Psoas muscle (tissue), 8 donors: ENCODE results near the gene SH3GL3. TPM values are rescaled to one million over a fixed set of nuclear protein-coding genes. Genes with fewer than 3 reads are reported as not detected.

ENCODE experiments used
- ATAC-seq, 4 donors: fragments of 200-7000 bp; cut with Tn5 transposase; one replicate each; pipeline ENCODE4 v1.9.1; 2020; ENCODE audit warnings: moderate library complexity in 3 of 4, mild to moderate bottlenecking in 2 of 4
- DNase-seq, 2 donors: peaks; one replicate each; pipeline ENCODE4 v3.0.0-alpha.2; 2020
- H3K27ac ChIP-seq: fragments of 200-600 bp; one replicate; pipeline ENCODE4 v1.8.0; 2022
- H3K27me3 ChIP-seq, 3 donors: fragments of 200-600 bp in 1 of 3; one replicate each; pipeline versions ENCODE4 v1.6.1 to v1.8.0; 2013 to 2022; ENCODE audit warnings: low read length in 2 of 3, mild to moderate bottlenecking in 2 of 3, moderate library complexity in 1 of 3; ENCODE audit not compliant: insufficient read depth in 3 of 3
- H3K36me3 ChIP-seq, 2 donors: fragments of 200-600 bp in 1 of 2; one replicate each; pipeline versions ENCODE4 v1.6.1 to v1.8.0; 2013 to 2022; ENCODE audit warnings: low read depth in 1 of 2, mild to moderate bottlenecking in 1 of 2, moderate library complexity in 1 of 2; ENCODE audit not compliant: insufficient read depth in 1 of 2
- H3K4me1 ChIP-seq: fragments of 200-600 bp; one replicate; pipeline ENCODE4 v1.8.0; 2022
- H3K4me3 ChIP-seq: fragments of 200-600 bp; one replicate; pipeline ENCODE4 v1.8.0; 2022; ENCODE audit warnings: mild to moderate bottlenecking
- H3K9me3 ChIP-seq: fragments of 200-600 bp; one replicate; pipeline ENCODE4 v1.8.0; 2022
- WGBS, 3 donors: extraction: QIAGEN DNeasy Blood & Tissue Kit; methylation state at CpG; one replicate each; pipeline versions ENCODE4 v1.1.6 to v1.1.7; 2013; 5-methylcytosine and 5-hydroxymethylcytosine counted together
- intact Hi-C, 2 donors: fragments of 100-400 bp; cut with DNase I; formaldehyde crosslinking; loops; one replicate each; pipeline versions ENCODE4 v1.11.0 to v1.14.2; 2022
- polyA plus RNA-seq, 3 donors: library from polyadenylated mRNA; stranded (reverse); fragments of 200-250 nt; gene quantifications; one replicate each; pipeline ENCODE4 v1.2.3, GENCODE V29; 2013
- total RNA-seq, 4 donors: library from RNA; stranded (reverse); fragmentation: NEBNext Ultra II Directional in 2 of 4; extraction: Animal tissue kit (Norgen Biotek cat#: 25700) in 2 of 4; gene quantifications; one replicate each; pipeline versions ENCODE4 v1.2.1 to v1.2.4, GENCODE V29; 2021 to 2023
- TF ChIP-seq, protein P1 (sequence below): fragments of 200-600 bp; IDR thresholded peaks from one replicate; pipeline ENCODE4 v1.8.0; 2022; ENCODE audit warnings: antibody characterized with exemption
- donor health status: healthy with polysubstance abuse.
- donor health status: DM: no; HTN: no; CAD: no; lungs with moderate emphysema.
- donor health status: Bipolar disorder and iron deficiency.
- donor health status: healthy.
- donor health status: DM: yes; HTN: yes; CAD: no.
- donor health status: DM: no; HTN: no; CAD: no.
- donor health status: DM: no; HTN: no; CAD: no.
- donor health status: DM: yes; HTN: yes; CAD: no.

Gene SH3GL3
- total and polyA plus RNA-seq, 7 donors, result 0.05 TPM; not detected in 6

DNA sequence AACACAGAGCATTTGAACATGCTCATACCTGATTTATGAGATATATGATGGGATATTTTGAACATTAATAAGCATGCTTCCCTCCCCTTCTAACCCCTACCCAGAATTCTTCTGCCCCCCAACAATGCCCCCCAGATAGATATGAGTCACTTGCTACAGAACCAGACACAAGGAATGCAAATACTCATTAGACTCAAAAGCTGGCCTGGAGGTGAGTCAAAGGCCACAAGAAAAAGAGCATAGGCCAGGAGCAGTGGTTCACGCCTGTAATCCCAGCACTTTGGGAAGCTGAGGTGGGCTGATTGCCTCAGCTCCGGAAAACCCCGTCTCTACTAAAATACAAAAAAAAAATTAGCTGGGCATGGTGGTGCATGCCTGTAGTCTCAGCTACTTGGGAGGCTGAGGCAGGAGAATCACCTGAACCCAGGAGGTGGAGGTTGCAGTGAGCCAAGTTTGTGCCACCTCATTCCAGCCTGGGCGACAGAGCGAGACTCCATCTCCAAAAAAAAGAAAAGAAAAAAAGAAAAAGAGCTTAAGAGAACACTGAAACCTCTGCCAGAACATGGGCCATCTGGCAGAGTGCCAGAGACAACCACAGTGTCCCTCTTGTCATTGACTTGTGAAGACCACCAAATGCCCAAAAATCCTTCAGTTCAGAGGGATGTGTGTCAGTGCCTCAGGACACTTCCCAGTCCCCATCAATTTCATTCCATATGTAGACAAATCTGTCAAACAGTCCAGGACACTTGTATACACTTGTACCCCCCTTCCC lies 3.9 kb upstream of the SH3GL3 start:
- no peak for DNase-seq
- no peaks in the 10 kb centered on the region for H3K4me1 ChIP-seq
- no peak overlapping the region for H3K27ac ChIP-seq
- ATAC-seq, result no peak
- no peaks in the 10 kb centered on the region for H3K9me3 ChIP-seq
- H3K4me3 ChIP-seq, result no peak overlapping the region
- peaks cover 0 to 21% (median 0%) of the 10 kb centered on the region in 3 donors for H3K27me3 ChIP-seq
- H3K36me3 ChIP-seq, result no peaks in the 10 kb centered on the region
- TF ChIP-seq, protein P1, sequence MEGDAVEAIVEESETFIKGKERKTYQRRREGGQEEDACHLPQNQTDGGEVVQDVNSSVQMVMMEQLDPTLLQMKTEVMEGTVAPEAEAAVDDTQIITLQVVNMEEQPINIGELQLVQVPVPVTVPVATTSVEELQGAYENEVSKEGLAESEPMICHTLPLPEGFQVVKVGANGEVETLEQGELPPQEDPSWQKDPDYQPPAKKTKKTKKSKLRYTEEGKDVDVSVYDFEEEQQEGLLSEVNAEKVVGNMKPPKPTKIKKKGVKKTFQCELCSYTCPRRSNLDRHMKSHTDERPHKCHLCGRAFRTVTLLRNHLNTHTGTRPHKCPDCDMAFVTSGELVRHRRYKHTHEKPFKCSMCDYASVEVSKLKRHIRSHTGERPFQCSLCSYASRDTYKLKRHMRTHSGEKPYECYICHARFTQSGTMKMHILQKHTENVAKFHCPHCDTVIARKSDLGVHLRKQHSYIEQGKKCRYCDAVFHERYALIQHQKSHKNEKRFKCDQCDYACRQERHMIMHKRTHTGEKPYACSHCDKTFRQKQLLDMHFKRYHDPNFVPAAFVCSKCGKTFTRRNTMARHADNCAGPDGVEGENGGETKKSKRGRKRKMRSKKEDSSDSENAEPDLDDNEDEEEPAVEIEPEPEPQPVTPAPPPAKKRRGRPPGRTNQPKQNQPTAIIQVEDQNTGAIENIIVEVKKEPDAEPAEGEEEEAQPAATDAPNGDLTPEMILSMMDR, result no peak
- intact Hi-C loops, result no loop called here
- WGBS, 3 donors, result 71 to 84% (median 81%) methylated on average over 5 of the region's 5 CpGs

DNA sequence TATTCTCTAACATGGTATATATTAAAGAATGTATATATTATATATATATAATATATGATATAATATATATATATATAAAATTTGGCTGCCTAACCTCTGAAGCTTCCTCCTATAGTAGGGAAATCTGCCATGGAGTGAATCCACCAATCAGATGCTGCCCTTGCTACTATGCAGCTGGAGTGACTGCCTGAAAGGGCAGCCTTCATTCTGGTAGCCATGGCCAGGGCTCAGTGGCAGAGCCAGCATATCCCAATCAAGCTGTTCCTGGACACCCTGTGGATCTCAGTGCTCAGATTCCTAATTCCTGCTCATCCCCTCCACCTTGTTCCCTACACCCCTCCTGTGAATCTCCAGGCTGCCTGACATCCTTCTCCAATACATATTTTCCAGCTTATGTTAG lies 2.2 kb upstream of the SH3GL3 start:
- ATAC-seq, result no peak
- Histone ChIP-seq H3K27me3 (peaks cover 0 to 29% (median 2%) of the 10 kb centered on the region in 3 donors), H3K36me3 (no peaks in the 10 kb centered on the region), H3K4me1 (no peaks in the 10 kb centered on the region), H3K4me3 (no peak overlapping the region), H3K27ac (no peak overlapping the region), H3K9me3 (no peaks in the 10 kb centered on the region)
- intact Hi-C loops, result no loop called here
- no peak for DNase-seq
- TF ChIP-seq, protein P1, result no peak

- intact Hi-C loops, result no loop called here
- TF ChIP-seq, protein P1, result no peak
- H3K4me3 ChIP-seq, result no peak overlapping the region
- no peaks in the 10 kb centered on the region for H3K9me3 ChIP-seq
- H3K36me3 ChIP-seq, result no peaks in the 10 kb centered on the region
- 9 to 21% (median 10%) methylated on average over 5 of the region's 5 CpGs for WGBS, 3 donors
- ATAC-seq (no peak), DNase-seq (no peak)
- no peak overlapping the region for H3K27ac ChIP-seq
- peaks cover 0 to 29% (median 2%) of the 10 kb centered on the region in 3 donors for H3K27me3 ChIP-seq
- H3K4me1 ChIP-seq, result no peaks in the 10 kb centered on the region
These were observed 1.5 kb upstream of the SH3GL3 start for GRCh38 chr15:83445643-83446042.

DNA sequence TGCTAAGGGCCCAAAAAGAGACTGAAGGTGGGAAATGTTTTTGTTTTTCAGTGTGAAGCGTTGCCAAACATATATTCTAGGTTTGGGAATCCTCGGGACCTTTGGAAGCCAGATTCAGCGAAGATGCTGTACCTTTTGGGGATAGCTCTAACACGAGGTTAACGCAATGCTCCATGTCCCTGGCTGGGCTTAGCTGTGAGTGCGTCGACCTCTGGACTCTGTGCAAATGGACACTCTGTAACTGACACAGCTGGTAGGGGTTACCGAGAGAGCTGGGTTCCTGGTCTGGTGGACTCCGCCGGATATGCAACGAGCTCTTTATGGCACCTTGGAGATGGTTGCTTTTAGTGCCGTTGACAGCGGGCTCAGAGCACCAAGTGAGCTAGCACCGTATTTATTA lies 724 bp upstream of the SH3GL3 start:
- H3K27me3 ChIP-seq, result peaks cover 0 to 29% (median 2%) of the 10 kb centered on the region in 3 donors
- no peaks in the 10 kb centered on the region for H3K36me3 ChIP-seq
- H3K4me3 ChIP-seq, result no peak overlapping the region
- H3K9me3 ChIP-seq, result no peaks in the 10 kb centered on the region
- ATAC-seq (no peak), DNase-seq (no peak)
- H3K27ac ChIP-seq, result no peak overlapping the region
- WGBS, 3 donors, result 57 to 66% (median 61%) methylated on average over 14 of the region's 14 CpGs
- H3K4me1 ChIP-seq, result no peaks in the 10 kb centered on the region
- TF ChIP-seq, protein P1, result no peak
- intact Hi-C loops, result no loop called here

GRCh38 chr15:83449250-83449671 lies 2.1 kb downstream of the SH3GL3 start:
- Histone ChIP-seq H3K27ac (no peak overlapping the region), H3K4me1 (no peaks in the 10 kb centered on the region), H3K36me3 (no peaks in the 10 kb centered on the region), H3K27me3 (peaks cover 0 to 29% (median 2%) of the 10 kb centered on the region in 3 donors), H3K9me3 (no peaks in the 10 kb centered on the region), H3K4me3 (no peak overlapping the region)
- TF ChIP-seq, protein P1, result no peak
- DNase-seq (no peak), ATAC-seq (no peak)
- WGBS, 3 donors, result 37 to 53% (median 39%) methylated on average over 3 of the region's 3 CpGs
- intact Hi-C loops, result no loop called here
